ENCODE results near the gene GNAL.

DNA sequence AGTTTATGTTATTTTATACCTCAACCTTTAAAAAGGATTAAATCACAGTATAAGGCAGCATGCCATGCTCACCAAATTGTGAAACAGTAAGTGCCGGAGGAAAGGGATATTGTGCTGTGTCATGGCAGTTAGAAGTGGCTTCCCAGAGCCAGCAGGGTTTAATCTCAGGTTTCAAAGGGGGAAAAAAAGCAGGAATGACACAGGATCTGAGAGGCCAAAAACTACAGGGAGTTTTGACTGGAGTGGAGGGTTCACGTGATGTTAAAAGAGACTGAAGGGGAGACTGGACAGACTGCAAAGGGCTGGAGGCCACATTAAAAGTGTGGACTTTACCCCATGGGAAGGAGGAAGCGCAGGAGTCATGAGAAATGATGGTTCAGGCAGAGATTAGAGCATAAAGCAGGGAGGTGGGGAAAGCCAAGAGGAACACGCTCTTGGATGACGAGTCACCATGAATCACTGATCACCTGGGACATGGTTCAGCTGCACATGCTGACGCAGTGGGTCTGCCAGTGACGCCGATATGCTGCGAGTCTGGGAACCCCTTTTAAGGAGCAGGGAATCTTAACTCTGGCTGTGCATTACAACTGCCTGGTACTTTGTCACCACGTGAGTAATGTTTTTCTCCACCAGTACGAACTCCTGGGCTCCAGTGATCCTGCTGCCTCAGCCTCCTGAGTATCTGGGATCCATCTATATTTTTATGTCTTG is 168.3 kb downstream of the GNAL start:
- TF ChIP-seq, protein P1, sequence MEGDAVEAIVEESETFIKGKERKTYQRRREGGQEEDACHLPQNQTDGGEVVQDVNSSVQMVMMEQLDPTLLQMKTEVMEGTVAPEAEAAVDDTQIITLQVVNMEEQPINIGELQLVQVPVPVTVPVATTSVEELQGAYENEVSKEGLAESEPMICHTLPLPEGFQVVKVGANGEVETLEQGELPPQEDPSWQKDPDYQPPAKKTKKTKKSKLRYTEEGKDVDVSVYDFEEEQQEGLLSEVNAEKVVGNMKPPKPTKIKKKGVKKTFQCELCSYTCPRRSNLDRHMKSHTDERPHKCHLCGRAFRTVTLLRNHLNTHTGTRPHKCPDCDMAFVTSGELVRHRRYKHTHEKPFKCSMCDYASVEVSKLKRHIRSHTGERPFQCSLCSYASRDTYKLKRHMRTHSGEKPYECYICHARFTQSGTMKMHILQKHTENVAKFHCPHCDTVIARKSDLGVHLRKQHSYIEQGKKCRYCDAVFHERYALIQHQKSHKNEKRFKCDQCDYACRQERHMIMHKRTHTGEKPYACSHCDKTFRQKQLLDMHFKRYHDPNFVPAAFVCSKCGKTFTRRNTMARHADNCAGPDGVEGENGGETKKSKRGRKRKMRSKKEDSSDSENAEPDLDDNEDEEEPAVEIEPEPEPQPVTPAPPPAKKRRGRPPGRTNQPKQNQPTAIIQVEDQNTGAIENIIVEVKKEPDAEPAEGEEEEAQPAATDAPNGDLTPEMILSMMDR (IDR thresholded peaks at IDR 0.05; ENCODE audit: insufficient read depth, low read depth, low read length): no peak
- TF ChIP-seq EZH2 (IDR thresholded peaks at IDR 0.05; ENCODE audit: insufficient read depth, low read length): no peak
